Loucy (cell line): ENCODE results near the gene FAM20C.

Source experiments
- H2AFZ ChIP-seq: fragments of 200-600 bp; sonication (generic); 2 replicates; pipeline ENCODE4 v1.6.0; 2016; ENCODE audit warnings: antibody characterized with exemption, mild to moderate bottlenecking, low read length, moderate library complexity
- H3F3A ChIP-seq: fragments of 200-600 bp; 2 replicates; pipeline ENCODE4 v1.6.0; 2016; ENCODE audit warnings: antibody characterized with exemption, low read depth, mild to moderate bottlenecking
- H3K27me3 ChIP-seq: fragments of 200-600 bp; sonication (generic); 2 replicates; pipeline ENCODE4 v1.6.1; 2014; ENCODE audit warnings: low read length, mild to moderate bottlenecking; ENCODE audit not compliant: insufficient read depth, poor library complexity, severe bottlenecking
- H3K36me3 ChIP-seq: fragments of 200-600 bp; sonication (generic); 2 replicates; pipeline ENCODE4 v1.6.1; 2016; ENCODE audit warnings: low read length; ENCODE audit not compliant: insufficient read depth
- H3K4me1 ChIP-seq: fragments of 200-600 bp; sonication (generic); 2 replicates; pipeline ENCODE4 v1.5.1; 2014; ENCODE audit warnings: low read length, mild to moderate bottlenecking; ENCODE audit not compliant: insufficient read depth, poor library complexity, severe bottlenecking
- H3K4me2 ChIP-seq: fragments of 200-600 bp; sonication (generic); 2 replicates; pipeline ENCODE4 v1.6.0; 2014; ENCODE audit warnings: antibody characterized with exemption, low read length, low read depth, mild to moderate bottlenecking; ENCODE audit not compliant: poor library complexity, severe bottlenecking
- H3K4me3 ChIP-seq: fragments of 200-600 bp; sonication (generic); 2 replicates; pipeline ENCODE4 v1.5.1; 2014; ENCODE audit warnings: low read length, mild to moderate bottlenecking, mixed read lengths; ENCODE audit not compliant: poor library complexity, severe bottlenecking
- H3K79me2 ChIP-seq: fragments of 200-600 bp; sonication (generic); 2 replicates; pipeline ENCODE4 v1.6.1; 2014; ENCODE audit warnings: low read length; ENCODE audit not compliant: insufficient read depth
- H3K9ac ChIP-seq: fragments of 200-600 bp; sonication (generic); 2 replicates; pipeline ENCODE4 v1.6.0; 2014; ENCODE audit warnings: mild to moderate bottlenecking, low read depth, low read length, moderate library complexity; ENCODE audit not compliant: poor library complexity, severe bottlenecking
- H3K9me2 ChIP-seq: fragments of 200-600 bp; sonication (generic); replicated peaks from 2 replicates; pipeline ENCODE4 v1.6.1; 2016; ENCODE audit warnings: low read depth, low read length, mixed read lengths
- H3K9me3 ChIP-seq: fragments of 200-600 bp; sonication (generic); 2 replicates; pipeline ENCODE4 v1.6.1; 2014; ENCODE audit warnings: mild to moderate bottlenecking, antibody characterized with exemption, low read length, low read depth; ENCODE audit not compliant: insufficient read depth
- H4K20me1 ChIP-seq: fragments of 200-600 bp; sonication (generic); 2 replicates; pipeline ENCODE4 v1.6.0; 2014; ENCODE audit warnings: antibody characterized with exemption, low read length, mild to moderate bottlenecking; ENCODE audit not compliant: insufficient read depth, poor library complexity, severe bottlenecking
- EZH2phosphoT487 ChIP-seq: fragments of 200-600 bp; IDR thresholded peaks from 2 replicates; pipeline ENCODE4 v1.6.1; 2018; ENCODE audit warnings: antibody characterized with exemption, mild to moderate bottlenecking, moderate library complexity, borderline replicate concordance
- TF ChIP-seq, protein P1 (sequence below): fragments of 200-600 bp; sonication (generic); conservative IDR thresholded peaks from 2 replicates; pipeline ENCODE4 v1.5.1; 2014; ENCODE audit warnings: mild to moderate bottlenecking, antibody characterized with exemption, low read length

Gene FAM20C

DNA sequence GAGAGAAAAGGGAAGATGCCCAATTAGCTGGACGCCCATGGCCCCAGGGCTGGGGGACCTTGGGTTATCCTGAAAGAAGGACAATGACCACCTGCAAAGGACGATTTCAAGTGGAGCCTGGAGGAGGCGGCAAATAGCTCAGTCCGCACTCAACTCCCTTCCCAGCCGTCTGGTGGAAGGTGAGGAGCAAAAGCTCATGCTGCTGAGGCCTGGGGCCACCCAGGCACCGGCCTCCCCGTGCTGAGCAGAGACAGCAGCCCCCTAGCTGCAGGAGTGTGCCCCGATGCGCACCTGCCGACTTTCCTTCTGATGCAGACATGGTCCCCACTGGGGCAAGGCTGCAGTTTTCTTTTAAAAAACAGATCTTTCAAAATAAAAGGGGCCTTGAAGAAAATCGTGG lies 7.9 kb downstream of the FAM20C start:
- Histone ChIP-seq H3F3A (no peaks in the 10 kb centered on the region), H3K4me3 (no peak overlapping the region), H2AFZ (no peak overlapping the region), H3K79me2 (no peaks in the 10 kb centered on the region), H3K9ac (no peak overlapping the region), H3K9me3 (peaks cover 12% of the 10 kb centered on the region; the same call in 1 of the 2 replicates), H3K27me3 (no peaks in the 10 kb centered on the region), H3K4me2 (no peak overlapping the region), H3K4me1 (no peaks in the 10 kb centered on the region), H3K36me3 (no peaks in the 10 kb centered on the region), H4K20me1 (no peaks in the 10 kb centered on the region), H3K9me2 (no peaks in the 10 kb centered on the region)
- TF ChIP-seq, protein P1, sequence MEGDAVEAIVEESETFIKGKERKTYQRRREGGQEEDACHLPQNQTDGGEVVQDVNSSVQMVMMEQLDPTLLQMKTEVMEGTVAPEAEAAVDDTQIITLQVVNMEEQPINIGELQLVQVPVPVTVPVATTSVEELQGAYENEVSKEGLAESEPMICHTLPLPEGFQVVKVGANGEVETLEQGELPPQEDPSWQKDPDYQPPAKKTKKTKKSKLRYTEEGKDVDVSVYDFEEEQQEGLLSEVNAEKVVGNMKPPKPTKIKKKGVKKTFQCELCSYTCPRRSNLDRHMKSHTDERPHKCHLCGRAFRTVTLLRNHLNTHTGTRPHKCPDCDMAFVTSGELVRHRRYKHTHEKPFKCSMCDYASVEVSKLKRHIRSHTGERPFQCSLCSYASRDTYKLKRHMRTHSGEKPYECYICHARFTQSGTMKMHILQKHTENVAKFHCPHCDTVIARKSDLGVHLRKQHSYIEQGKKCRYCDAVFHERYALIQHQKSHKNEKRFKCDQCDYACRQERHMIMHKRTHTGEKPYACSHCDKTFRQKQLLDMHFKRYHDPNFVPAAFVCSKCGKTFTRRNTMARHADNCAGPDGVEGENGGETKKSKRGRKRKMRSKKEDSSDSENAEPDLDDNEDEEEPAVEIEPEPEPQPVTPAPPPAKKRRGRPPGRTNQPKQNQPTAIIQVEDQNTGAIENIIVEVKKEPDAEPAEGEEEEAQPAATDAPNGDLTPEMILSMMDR: no peak
- TF ChIP-seq EZH2phosphoT487: no peak

GRCh38 chr7:200704-201103 lies 8.3 kb downstream of the FAM20C start:
- Histone ChIP-seq H3K4me2 (no peak overlapping the region), H3K9me3 (peaks cover 12% of the 10 kb centered on the region; the same call in 1 of the 2 replicates), H2AFZ (no peak overlapping the region), H3K9me2 (no peaks in the 10 kb centered on the region), H3K4me3 (no peak overlapping the region), H4K20me1 (no peaks in the 10 kb centered on the region), H3F3A (no peaks in the 10 kb centered on the region), H3K36me3 (no peaks in the 10 kb centered on the region), H3K27me3 (no peaks in the 10 kb centered on the region), H3K9ac (no peak overlapping the region), H3K4me1 (no peaks in the 10 kb centered on the region), H3K79me2 (no peaks in the 10 kb centered on the region)
- TF ChIP-seq, protein P1: no peak; the same call in 1 of the 2 replicates
- TF ChIP-seq EZH2phosphoT487: no peak

DNA sequence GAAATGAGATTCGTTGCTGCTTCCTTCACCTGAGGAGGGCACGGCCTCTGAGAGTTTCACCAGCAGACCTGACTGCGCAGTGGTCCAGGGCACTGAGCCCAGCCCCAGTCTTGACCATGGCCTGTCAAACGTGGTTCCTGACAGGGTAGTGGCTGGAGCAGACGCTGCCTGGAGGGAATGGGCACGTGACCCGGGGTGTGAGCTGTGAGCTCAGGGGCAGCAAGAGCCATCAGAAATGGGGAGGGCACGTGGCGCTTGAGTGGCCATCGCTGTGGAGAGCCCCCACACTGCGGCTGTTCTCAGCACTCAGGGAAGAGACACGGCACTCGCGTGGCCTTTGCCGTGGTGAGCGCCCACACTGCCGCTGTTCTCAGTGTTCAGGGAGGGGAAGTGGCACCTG lies 12.0 kb downstream of the FAM20C start:
- no peak for TF ChIP-seq EZH2phosphoT487
- TF ChIP-seq, protein P1: no peak
- Histone ChIP-seq H3K9me2 (no peaks in the 10 kb centered on the region), H3K4me3 (no peak overlapping the region), H4K20me1 (no peaks in the 10 kb centered on the region), H2AFZ (no peak overlapping the region), H3K9me3 (peaks cover 18% of the 10 kb centered on the region; the same call in 1 of the 2 replicates), H3K79me2 (no peaks in the 10 kb centered on the region), H3K9ac (no peak overlapping the region), H3K27me3 (no peaks in the 10 kb centered on the region), H3K4me1 (no peaks in the 10 kb centered on the region), H3F3A (no peaks in the 10 kb centered on the region), H3K36me3 (no peaks in the 10 kb centered on the region), H3K4me2 (no peak overlapping the region)
